HTERT RPE-1 (cell line): Measurements from ENCODE around the gene MIA.
"Not testable (repeated sequence)": the region's sequence is repeated elsewhere in the genome, so short reads cannot be mapped to it uniquely, and the experiment has no call there.

Experiments used
- in situ Hi-C: fragments of 300-500 bp; cut with MboI; formaldehyde crosslinking; loops from 4 replicates; pipeline ENCODE4 v1.14.3; 2020; ENCODE audit warnings: low sequenced_read_pairs

MIA gene

GRCh38 chr19:40750058-40750873 is 25.1 kb upstream of the MIA start, which contains the start of gene ACTMAP:
TSS of gene ACTMAP (minus strand) at chr19:40750477. CDS start at chr19:40749803, 674 bp downstream.
- in situ Hi-C loops: no loop called here

GRCh38 chr19:40750874-40751537 is 24.3 kb upstream of the MIA start, which contains the start of gene SNRPA:
TSS of gene SNRPA (plus strand) at chr19:40751203. CDS start at chr19:40751409, 206 bp downstream.
- in situ Hi-C loops: no loop called here

- in situ Hi-C loops: no loop called here
Measured at GRCh38 chr19:40752257-40752781, 23.0 kb upstream of the MIA start.

GRCh38 chr19:40754611-40755247 is 20.6 kb upstream of the MIA start:
- in situ Hi-C loops: no loop called here

GRCh38 chr19:40755248-40755624 is 20.1 kb upstream of the MIA start:
- in situ Hi-C loops: no loop called here

GRCh38 chr19:40755791-40756190 is 19.5 kb upstream of the MIA start:
- in situ Hi-C loops: no loop called here

GRCh38 chr19:40756502-40757110 is 18.7 kb upstream of the MIA start:
- in situ Hi-C loops: no loop called here

GRCh38 chr19:40758491-40758890 is 16.8 kb upstream of the MIA start:
- in situ Hi-C loops: no loop called here

- in situ Hi-C loops: no loop called here
Measured at GRCh38 chr19:40759352-40759751, 16.0 kb upstream of the MIA start.

GRCh38 chr19:40762754-40763470 is 12.4 kb upstream of the MIA start:
- in situ Hi-C loops: no loop called here

GRCh38 chr19:40763526-40763925 is 11.8 kb upstream of the MIA start:
- in situ Hi-C loops: no loop called here

- in situ Hi-C loops: no loop called here
Measured at GRCh38 chr19:40763963-40764362, 11.4 kb upstream of the MIA start.

GRCh38 chr19:40766385-40766784 is 8.9 kb upstream of the MIA start:
- in situ Hi-C loops: not testable (repeated sequence)

- in situ Hi-C loops: no loop called here
Measured at GRCh38 chr19:40768869-40769268, 6.5 kb upstream of the MIA start.

- in situ Hi-C loops: not testable (repeated sequence)
Measured at GRCh38 chr19:40771101-40771862, 4.0 kb upstream of the MIA start.

- in situ Hi-C loops: no loop called here
Measured at GRCh38 chr19:40775632-40776022, 306 bp downstream of the MIA start.

GRCh38 chr19:40776364-40776763 is 1.0 kb downstream of the MIA start:
- in situ Hi-C loops: no loop called here

GRCh38 chr19:40776932-40777644 is 1.8 kb downstream of the MIA start:
- in situ Hi-C loops: no loop called here

GRCh38 chr19:40777645-40777936 is 2.3 kb downstream of the MIA start:
- in situ Hi-C loops: no loop called here
